ENCODE results near the gene RIC1. TPM values are rescaled to one million over a fixed set of nuclear protein-coding genes. Genes with fewer than 3 reads are reported as not detected.

RIC1 gene, protein sequence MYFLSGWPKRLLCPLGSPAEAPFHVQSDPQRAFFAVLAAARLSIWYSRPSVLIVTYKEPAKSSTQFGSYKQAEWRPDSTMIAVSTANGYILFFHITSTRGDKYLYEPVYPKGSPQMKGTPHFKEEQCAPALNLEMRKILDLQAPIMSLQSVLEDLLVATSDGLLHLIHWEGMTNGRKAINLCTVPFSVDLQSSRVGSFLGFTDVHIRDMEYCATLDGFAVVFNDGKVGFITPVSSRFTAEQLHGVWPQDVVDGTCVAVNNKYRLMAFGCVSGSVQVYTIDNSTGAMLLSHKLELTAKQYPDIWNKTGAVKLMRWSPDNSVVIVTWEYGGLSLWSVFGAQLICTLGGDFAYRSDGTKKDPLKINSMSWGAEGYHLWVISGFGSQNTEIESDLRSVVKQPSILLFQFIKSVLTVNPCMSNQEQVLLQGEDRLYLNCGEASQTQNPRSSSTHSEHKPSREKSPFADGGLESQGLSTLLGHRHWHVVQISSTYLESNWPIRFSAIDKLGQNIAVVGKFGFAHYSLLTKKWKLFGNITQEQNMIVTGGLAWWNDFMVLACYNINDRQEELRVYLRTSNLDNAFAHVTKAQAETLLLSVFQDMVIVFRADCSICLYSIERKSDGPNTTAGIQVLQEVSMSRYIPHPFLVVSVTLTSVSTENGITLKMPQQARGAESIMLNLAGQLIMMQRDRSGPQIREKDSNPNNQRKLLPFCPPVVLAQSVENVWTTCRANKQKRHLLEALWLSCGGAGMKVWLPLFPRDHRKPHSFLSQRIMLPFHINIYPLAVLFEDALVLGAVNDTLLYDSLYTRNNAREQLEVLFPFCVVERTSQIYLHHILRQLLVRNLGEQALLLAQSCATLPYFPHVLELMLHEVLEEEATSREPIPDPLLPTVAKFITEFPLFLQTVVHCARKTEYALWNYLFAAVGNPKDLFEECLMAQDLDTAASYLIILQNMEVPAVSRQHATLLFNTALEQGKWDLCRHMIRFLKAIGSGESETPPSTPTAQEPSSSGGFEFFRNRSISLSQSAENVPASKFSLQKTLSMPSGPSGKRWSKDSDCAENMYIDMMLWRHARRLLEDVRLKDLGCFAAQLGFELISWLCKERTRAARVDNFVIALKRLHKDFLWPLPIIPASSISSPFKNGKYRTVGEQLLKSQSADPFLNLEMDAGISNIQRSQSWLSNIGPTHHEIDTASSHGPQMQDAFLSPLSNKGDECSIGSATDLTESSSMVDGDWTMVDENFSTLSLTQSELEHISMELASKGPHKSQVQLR (N-terminal part only)
- 10 to 100 TPM; 17.8 to 18.4 TPM for total RNA-seq

GRCh38 chr9:5628530-5629311 is at the start of gene RIC1:
Gene RIC1, plus strand, starts transcription at chr9:5629107. Its CDS starts 203 bp downstream, at chr9:5629310.

Other genes with a start within 250 kb of the RIC1 start
- gene PLGRKT, start 191.2 kb upstream of the RIC1 start, total RNA-seq, result 10 to 100 TPM; 27.8 to 28.1 TPM
- gene CD274, start 178.6 kb upstream of the RIC1 start, total RNA-seq, result 10 to 100 TPM in 1 of 2 experiments, 1 to 10 TPM in 1; 9.5 to 10.7 TPM
- 1 to 10 TPM; 1.0 to 1.2 TPM for gene PDCD1LG2, start 118.6 kb upstream of the RIC1 start, total RNA-seq
- gene ERMP1, start 204.0 kb downstream of the RIC1 start, total RNA-seq, result 10 to 100 TPM; 31.7 to 32.6 TPM